Hypothalamus (tissue), 51 donors: ENCODE measurements around the gene GRIP1.

ENCODE experiments used
- DNase-seq, 51 donors: peaks; one replicate each; lab custom pipeline; 2025; lab: John Stamatoyannopoulos, UW

Gene GRIP1

DNA sequence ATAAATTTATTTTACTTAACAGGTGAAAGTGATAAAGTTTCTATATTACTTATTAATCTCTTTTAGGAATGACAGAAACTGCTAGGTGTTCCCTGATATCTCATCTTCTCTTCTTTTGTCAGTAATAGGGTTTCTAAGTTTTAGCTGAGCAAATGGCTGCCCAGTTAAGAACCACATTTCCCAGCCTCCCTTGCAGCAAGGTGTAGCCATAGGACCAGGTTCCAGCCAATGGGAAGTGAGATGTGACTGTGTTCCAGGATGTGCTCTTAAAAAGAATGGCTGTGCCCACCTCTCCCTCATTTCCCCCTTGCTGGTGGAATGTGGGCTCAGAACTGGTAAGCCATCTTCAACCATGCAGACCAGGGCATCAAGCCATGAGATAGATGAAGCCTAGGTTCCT is 210.9 kb downstream of the GRIP1 start:
- DNase-seq = no peak

DNA sequence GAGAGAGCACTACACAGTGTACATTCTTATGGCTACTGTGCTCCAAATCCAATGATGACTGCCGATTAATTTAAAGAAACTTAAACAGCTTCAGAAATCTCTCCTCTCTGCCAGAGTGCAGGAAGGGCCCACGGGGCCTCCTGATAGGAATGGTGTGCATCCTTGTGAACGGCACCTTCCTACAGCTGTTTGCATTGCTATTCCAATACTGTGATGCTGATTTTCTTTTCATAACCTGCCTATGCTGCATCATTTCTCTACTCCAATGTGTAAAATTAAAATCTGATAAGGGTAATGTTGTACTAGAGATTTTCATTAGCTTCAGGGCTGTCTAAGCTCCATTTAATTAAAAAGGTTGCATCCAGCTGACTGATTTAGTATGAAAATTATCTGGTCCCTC is 217.5 kb downstream of the GRIP1 start:
- DNase-seq = no peak

GRCh38 chr12:66459944-66460482 is 218.9 kb downstream of the GRIP1 start:
- no peak for DNase-seq

GRCh38 chr12:66456612-66457011 is 222.3 kb downstream of the GRIP1 start:
- no peak for DNase-seq

DNA sequence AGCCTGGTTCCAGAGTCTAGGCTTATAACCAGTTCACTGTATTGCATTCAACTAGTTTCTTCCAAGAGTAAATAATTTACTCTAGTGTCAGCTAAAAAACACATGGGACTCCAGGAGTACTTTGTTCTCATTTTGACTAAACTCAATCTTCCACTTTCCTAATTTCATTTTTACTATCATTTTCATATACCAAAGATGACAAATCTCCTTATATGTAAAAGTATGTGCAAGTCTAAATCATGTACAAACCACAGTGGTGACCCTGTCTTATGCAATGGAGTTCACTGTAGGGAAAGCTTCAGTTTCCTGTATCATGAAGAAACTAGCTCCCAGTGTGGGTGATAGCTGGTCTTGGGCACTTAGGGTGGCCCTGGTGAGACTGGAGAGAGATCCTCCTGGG is 225.0 kb downstream of the GRIP1 start:
- no peak for DNase-seq

GRCh38 chr12:66453120-66453519 is 225.8 kb downstream of the GRIP1 start:
- DNase-seq = no peak

GRCh38 chr12:66449531-66449930 is 229.3 kb downstream of the GRIP1 start:
- no peak for DNase-seq

GRCh38 chr12:66447643-66448042 is 231.2 kb downstream of the GRIP1 start:
- no peak for DNase-seq

GRCh38 chr12:66446276-66446675 is 232.6 kb downstream of the GRIP1 start:
- DNase-seq = no peak

DNA sequence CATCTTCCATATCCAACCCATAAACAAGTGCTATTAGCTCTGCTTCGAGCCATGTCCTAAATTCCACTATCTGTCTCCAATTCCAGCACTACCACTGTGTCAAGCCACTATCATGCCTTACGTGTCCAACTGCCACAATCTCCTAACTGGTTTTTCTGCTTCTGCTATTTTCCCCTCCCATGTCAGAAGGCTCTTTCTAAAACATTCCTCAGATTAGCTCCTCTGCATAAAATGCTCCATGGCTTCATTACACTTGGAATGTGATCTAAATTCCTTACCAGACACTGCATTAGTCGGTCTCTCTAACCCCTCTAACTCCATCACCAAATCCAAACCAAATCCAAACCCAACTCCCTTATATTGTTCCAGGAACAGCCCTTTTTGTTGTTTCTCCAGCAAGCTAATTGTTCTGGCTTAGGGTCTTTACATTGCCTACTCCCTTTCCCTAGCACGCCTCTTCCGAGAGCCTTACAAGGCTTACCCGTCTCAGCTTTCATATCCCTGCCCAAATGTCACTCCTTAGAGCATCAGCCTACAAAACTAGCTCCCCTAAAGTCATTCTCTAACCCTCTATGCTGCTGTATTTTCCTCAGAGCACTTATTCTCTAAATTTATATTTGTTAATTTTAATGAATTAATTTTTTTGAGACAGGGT is 236.8 kb downstream of the GRIP1 start:
- no peak for DNase-seq

GRCh38 chr12:66438601-66439000 is 240.3 kb downstream of the GRIP1 start:
- DNase-seq = no peak

DNA sequence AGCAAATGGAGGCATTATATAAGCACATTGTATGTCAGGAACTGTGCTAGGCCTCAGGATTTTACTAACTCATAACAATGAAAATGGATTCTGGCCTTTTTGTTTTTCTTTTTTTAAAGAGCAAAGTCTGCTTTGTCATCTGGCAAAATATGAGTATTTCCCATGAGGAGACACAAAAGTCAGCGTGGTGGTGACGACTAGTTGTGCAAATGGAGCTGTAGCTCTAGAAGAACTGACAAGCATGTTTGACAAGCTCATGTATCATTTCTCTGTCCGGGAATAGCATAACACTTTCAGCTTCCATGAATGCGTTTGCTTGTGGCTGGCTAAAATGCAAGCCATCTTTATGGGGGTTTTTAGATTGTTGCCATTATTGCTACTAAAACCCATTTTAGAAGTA is 248.8 kb downstream of the GRIP1 start:
- no peak for DNase-seq

DNA sequence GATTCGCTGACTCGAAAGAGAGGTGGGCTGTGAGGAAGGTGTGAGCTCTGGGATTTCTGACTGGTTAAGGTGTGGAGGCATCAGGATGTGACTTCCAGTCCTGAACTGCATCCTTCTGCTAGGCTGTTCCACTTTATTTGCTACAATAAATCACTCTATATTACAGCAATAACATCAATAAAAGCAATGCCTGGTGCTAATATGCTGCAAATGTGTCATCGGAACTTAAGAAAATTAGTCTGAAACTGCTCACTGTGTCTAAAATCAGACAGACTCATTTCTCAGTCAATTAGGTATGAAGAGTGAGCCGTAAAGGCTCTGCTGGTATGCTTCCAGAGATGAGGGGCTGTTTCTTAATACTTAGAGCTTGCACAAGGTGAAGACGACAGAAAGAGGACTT is 250.0 kb downstream of the GRIP1 start:
- DNase-seq = no peak

- no peak for DNase-seq
These were observed 250.6 kb downstream of the GRIP1 start for GRCh38 chr12:66428261-66428660.

DNA sequence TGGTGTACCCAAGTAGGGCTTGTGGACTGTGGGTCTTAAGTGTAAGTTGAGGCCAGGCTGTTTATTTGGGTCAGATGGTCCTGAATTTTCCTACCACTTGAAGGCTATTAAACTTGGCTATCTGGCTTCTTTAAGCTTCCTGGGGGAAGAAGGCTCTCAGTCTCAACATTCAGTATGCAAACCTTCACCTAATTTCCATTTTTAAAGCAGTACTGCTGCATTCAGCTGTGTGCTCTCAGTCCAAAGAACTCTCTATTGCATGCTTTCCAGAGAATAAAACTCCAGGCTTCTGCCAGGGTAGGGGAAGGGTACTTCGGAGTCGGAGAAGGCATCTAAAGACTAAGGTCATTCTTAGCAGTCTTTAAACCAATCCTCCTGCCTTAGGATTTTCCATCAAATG is 252.2 kb downstream of the GRIP1 start:
- DNase-seq = no peak

- no peak for DNase-seq
These were observed 255.6 kb downstream of the GRIP1 start for GRCh38 chr12:66423266-66423665.

DNA sequence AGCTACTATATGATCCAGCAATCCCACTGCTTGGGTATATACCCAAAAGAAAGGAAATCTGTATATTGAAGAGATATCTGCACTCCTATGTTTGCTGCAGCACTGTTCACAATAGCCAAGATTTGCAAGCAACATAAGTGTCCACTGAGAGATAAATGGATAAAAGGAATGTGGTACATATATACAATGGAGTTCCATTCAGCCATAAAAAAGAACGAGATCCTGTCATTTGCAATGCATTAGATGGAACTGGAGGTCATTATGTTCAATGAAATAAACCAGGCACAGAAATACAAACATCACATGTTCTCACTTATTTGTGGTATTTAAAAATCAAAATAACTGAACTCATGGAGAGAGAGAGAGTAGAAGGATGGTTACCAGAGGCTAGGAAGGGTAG is 260.0 kb downstream of the GRIP1 start:
- DNase-seq = no peak

DNA sequence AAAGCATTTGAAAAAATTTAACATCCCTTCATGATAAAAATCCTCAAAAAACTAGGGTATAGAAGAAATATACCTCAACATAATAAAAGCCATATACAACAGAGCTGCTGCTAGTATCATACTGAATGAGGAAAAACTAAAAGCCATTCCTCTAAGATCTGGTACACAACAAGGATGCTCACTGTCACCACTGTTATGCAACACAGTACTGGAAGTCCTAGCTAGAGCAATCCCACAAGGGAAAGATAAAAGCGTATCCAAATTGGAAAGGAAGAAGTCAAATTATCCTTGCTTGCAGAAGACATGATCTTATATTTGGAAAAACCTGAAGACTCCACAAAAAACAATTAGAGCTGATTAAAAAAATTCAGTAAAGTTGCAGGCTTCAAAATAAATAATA is 261.7 kb downstream of the GRIP1 start:
- DNase-seq = no peak

DNA sequence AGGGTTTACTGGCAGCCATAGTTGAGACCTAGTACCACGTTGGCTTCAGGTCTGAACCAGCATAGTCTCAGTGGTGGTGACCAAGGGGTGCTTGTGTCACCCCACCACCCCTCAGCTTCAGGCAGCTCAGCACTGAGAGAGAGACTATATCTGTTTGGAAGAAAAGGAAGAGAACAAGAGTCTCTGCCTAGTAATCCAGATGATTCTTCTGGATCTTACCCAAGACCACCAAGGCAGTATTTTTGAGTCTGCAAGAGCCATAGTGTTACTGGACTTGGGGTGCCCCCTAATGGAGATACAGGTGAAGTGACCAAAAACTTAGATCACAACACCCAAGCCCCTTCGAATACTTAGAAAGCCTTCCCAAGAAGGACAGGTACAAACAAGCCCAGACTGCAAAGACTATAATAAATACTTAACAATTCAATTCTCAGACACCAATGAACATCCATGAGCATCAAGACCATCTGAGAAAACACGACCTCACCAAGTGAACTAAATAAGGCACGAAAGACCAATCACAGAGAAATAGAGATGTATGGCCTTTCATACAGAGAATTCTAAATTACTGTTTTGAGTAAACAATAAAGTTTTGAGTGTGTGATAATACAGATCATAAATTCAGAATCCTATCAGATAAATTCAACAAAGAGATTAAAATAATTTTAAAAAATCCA is 269.5 kb downstream of the GRIP1 start:
- peak in 9 of 51 donors; percentile 0 to 15 (median 5) for DNase-seq

GRCh38 chr12:66405395-66405794 is 273.5 kb downstream of the GRIP1 start:
- DNase-seq = no peak

GRCh38 chr12:66403746-66404145 is 275.1 kb downstream of the GRIP1 start:
- peak in 7 of 51 donors; percentile 1 to 41 (median 5) for DNase-seq

GRCh38 chr12:66399911-66400306 is 279.0 kb downstream of the GRIP1 start:
- DNase-seq = no peak
